GM10266 (cell line): ENCODE data around the gene EDAR.
A peak's percentile ranks its signal among the peaks of the same experiment; 100 is the strongest.

Experiments
- DNase-seq: peaks from one replicate; pipeline ENCODE4 v3.0.0; 2012; ENCODE audit errors: extremely low spot score
- CTCF ChIP-seq: IDR thresholded peaks from 2 replicates; pipeline ENCODE4 v1.5.1; 2012; ENCODE audit warnings: mild to moderate bottlenecking, low read depth; ENCODE audit not compliant: control insufficient read depth, insufficient read depth; ENCODE audit errors: missing control alignments

The EDAR gene

GRCh38 chr2:108988796-108989713 is at the start of gene EDAR:
TSS of gene EDAR (minus strand) at chr2:108989220. CDS start at chr2:108931014, 58,206 bp downstream.
- peak; percentile 55 for DNase-seq
- TF ChIP-seq CTCF, result peak; percentile 49

- no peak for DNase-seq
- no peak for TF ChIP-seq CTCF
Observed at GRCh38 chr2:109033171-109033570, 44.2 kb upstream of the EDAR start.

- no peak for TF ChIP-seq CTCF
Observed at GRCh38 chr2:109032229-109032820, 43.3 kb upstream of the EDAR start.

GRCh38 chr2:109031476-109032228 is 42.6 kb upstream of the EDAR start:
- peak; percentile 32 for DNase-seq
- TF ChIP-seq CTCF, result no peak

More at GRCh38 chr2:109032229-109032820, 43.3 kb upstream of the EDAR start:
- DNase-seq, result no peak

- no peak for TF ChIP-seq CTCF
- DNase-seq, result no peak
Observed at GRCh38 chr2:109030870-109031475, 42.0 kb upstream of the EDAR start.

GRCh38 chr2:109029490-109030201 is 40.6 kb upstream of the EDAR start:
- no peak for TF ChIP-seq CTCF
- DNase-seq, result no peak
